ENCODE results near the gene YEATS2.

The YEATS2 gene

GRCh38 chr3:183662099-183662498 is 35.5 kb upstream of the YEATS2 start:
- no peaks in the 10 kb centered on the region for H4K20me1 ChIP-seq (ENCODE audit: insufficient read depth, low read length)
- peaks cover under 1% of the 10 kb centered on the region for H3K36me3 ChIP-seq (replicated peaks; ENCODE audit: low read depth, low read length)
- no peak overlapping the region for H2AFZ ChIP-seq (ENCODE audit: low read depth, low read length)
- no peak overlapping the region for H3K4me3 ChIP-seq (ENCODE audit: low read length)
- no peak overlapping the region for H3K27ac ChIP-seq (ENCODE audit: low read length)
- H3K79me2 ChIP-seq (ENCODE audit: low read length): no peaks in the 10 kb centered on the region
- H3K9me3 ChIP-seq (ENCODE audit: insufficient read depth, low read length): no peaks in the 10 kb centered on the region
- H3K9ac ChIP-seq (ENCODE audit: low read length): no peak overlapping the region
- H3K4me2 ChIP-seq (ENCODE audit: low read length): no peak overlapping the region
- TF ChIP-seq EZH2phosphoT487 (IDR thresholded peaks at IDR 0.05; ENCODE audit: low read depth) (no peak), CTCF (IDR thresholded peaks at IDR 0.05; ENCODE audit: low read depth, low read length) (no peak)
- H3K27me3 ChIP-seq (ENCODE audit: low read depth, low read length): no peaks in the 10 kb centered on the region
- no peaks in the 10 kb centered on the region for H3K4me1 ChIP-seq (ENCODE audit: low read length)

- H3K4me2 ChIP-seq (ENCODE audit: low read length): no peak overlapping the region
- no peak overlapping the region for H3K27ac ChIP-seq (ENCODE audit: low read length)
- H4K20me1 ChIP-seq (ENCODE audit: insufficient read depth, low read length): no peaks in the 10 kb centered on the region
Measured at GRCh38 chr3:183664913-183665381, 32.6 kb upstream of the YEATS2 start.

DNA sequence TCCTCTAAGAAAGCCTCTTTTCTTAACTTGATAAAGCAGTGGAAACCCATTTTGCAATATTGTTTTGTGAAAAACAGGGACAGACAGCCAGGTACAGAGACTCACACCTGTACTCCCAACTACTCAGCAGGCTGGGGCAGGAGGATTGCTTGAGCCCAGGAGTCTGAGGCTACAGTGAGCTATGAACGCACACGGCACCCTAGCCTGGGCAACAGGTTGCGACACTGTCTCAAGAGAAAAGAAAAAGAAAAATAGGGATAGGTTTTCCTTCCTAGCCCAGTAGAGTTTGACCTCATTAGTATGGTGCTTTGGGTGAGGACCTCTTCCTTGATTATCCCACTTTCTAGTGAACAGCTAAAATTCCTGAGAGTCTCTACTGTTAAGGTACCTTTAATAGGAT is 17.5 kb upstream of the YEATS2 start:
- no peaks in the 10 kb centered on the region for H3K9me3 ChIP-seq (ENCODE audit: insufficient read depth, low read length)
- H3K27ac ChIP-seq (ENCODE audit: low read length): no peak overlapping the region
- H3K9ac ChIP-seq (ENCODE audit: low read length): no peak overlapping the region
- H3K4me2 ChIP-seq (ENCODE audit: low read length): no peak overlapping the region
- H3K27me3 ChIP-seq (ENCODE audit: low read depth, low read length): no peaks in the 10 kb centered on the region
- no peak for TF ChIP-seq EZH2phosphoT487 (IDR thresholded peaks at IDR 0.05; ENCODE audit: low read depth)
- TF ChIP-seq CTCF (IDR thresholded peaks at IDR 0.05; ENCODE audit: low read depth, low read length): no peak
- H3K36me3 ChIP-seq (replicated peaks; ENCODE audit: low read depth, low read length): no peaks in the 10 kb centered on the region
- H3K79me2 ChIP-seq (ENCODE audit: low read length): no peaks in the 10 kb centered on the region
- peaks cover 5% of the 10 kb centered on the region; the same call in 1 of the 2 replicates for H3K4me1 ChIP-seq (ENCODE audit: low read length)
- no peak overlapping the region for H3K4me3 ChIP-seq (ENCODE audit: low read length)
- H2AFZ ChIP-seq (ENCODE audit: low read depth, low read length): no peak overlapping the region
- no peaks in the 10 kb centered on the region for H4K20me1 ChIP-seq (ENCODE audit: insufficient read depth, low read length)

More at GRCh38 chr3:183664913-183665381, 32.6 kb upstream of the YEATS2 start:
- no peak overlapping the region for H3K9ac ChIP-seq (ENCODE audit: low read length)
- no peak overlapping the region for H2AFZ ChIP-seq (ENCODE audit: low read depth, low read length)
- no peaks in the 10 kb centered on the region for H3K27me3 ChIP-seq (ENCODE audit: low read depth, low read length)
- no peaks in the 10 kb centered on the region for H3K79me2 ChIP-seq (ENCODE audit: low read length)
- H3K9me3 ChIP-seq (ENCODE audit: insufficient read depth, low read length): no peaks in the 10 kb centered on the region
- H3K36me3 ChIP-seq (replicated peaks; ENCODE audit: low read depth, low read length): peaks cover 4% of the 10 kb centered on the region
- no peak for TF ChIP-seq CTCF (IDR thresholded peaks at IDR 0.05; ENCODE audit: low read depth, low read length)
- TF ChIP-seq EZH2phosphoT487 (IDR thresholded peaks at IDR 0.05; ENCODE audit: low read depth): no peak
- H3K4me1 ChIP-seq (ENCODE audit: low read length): peaks cover 4% of the 10 kb centered on the region
- no peak overlapping the region for H3K4me3 ChIP-seq (ENCODE audit: low read length)

- Histone ChIP-seq H3K27me3 (ENCODE audit: low read depth, low read length) (no peaks in the 10 kb centered on the region), H3K9ac (ENCODE audit: low read length) (no peak overlapping the region), H3K27ac (ENCODE audit: low read length) (no peak overlapping the region), H3K4me3 (ENCODE audit: low read length) (no peak overlapping the region), H3K79me2 (ENCODE audit: low read length) (no peaks in the 10 kb centered on the region), H3K4me1 (ENCODE audit: low read length) (peaks cover 5% of the 10 kb centered on the region; the same call in 1 of the 2 replicates), H4K20me1 (ENCODE audit: insufficient read depth, low read length) (no peaks in the 10 kb centered on the region), H3K4me2 (ENCODE audit: low read length) (no peak overlapping the region), H3K36me3 (replicated peaks; ENCODE audit: low read depth, low read length) (no peaks in the 10 kb centered on the region), H2AFZ (ENCODE audit: low read depth, low read length) (no peak overlapping the region), H3K9me3 (ENCODE audit: insufficient read depth, low read length) (no peaks in the 10 kb centered on the region)
- TF ChIP-seq EZH2phosphoT487 (IDR thresholded peaks at IDR 0.05; ENCODE audit: low read depth): no peak
- TF ChIP-seq CTCF (IDR thresholded peaks at IDR 0.05; ENCODE audit: low read depth, low read length): no peak
Measured at GRCh38 chr3:183687705-183688104, 9.9 kb upstream of the YEATS2 start.

Measured in OCI-LY3 (cell line).